H9 (cell line): ENCODE data around the gene RPA1. TPM values are rescaled to one million over a fixed set of nuclear protein-coding genes. Genes with fewer than 3 reads are reported as not detected.
A peak's percentile ranks its signal among the peaks of the same experiment; 100 is the strongest.

Source experiments
- DNase-seq: peaks from one replicate; pipeline ENCODE4 v3.0.0-alpha.2; 2017
- H2AFZ ChIP-seq: one replicate; pipeline ENCODE4 v1.6.1; 2013; ENCODE audit warnings: mild to moderate bottlenecking, low read length, control low read depth, moderate library complexity
- H2AK5ac ChIP-seq: 2 replicates; pipeline ENCODE4 v1.6.1; 2013; ENCODE audit warnings: low read length, control low read depth, mixed read lengths; ENCODE audit not compliant: insufficient read length
- H2BK120ac ChIP-seq: one replicate; pipeline ENCODE4 v1.6.1; 2013; ENCODE audit warnings: low read depth, mild to moderate bottlenecking, low read length, control low read depth, inconsistent platforms; ENCODE audit not compliant: poor library complexity, severe bottlenecking
- H2BK12ac ChIP-seq: 2 replicates; pipeline ENCODE4 v1.6.1; 2013; ENCODE audit warnings: low read length, control low read depth, mixed read lengths, low read depth; ENCODE audit not compliant: insufficient read length
- H2BK15ac ChIP-seq: 2 replicates; pipeline ENCODE4 v1.6.1; 2013; ENCODE audit warnings: low read depth, low read length, control low read depth
- H2BK20ac ChIP-seq: one replicate; pipeline ENCODE4 v1.6.1; 2013; ENCODE audit warnings: low read depth, mild to moderate bottlenecking, low read length, control low read depth, inconsistent platforms; ENCODE audit not compliant: poor library complexity, severe bottlenecking
- H2BK5ac ChIP-seq: 2 replicates; pipeline ENCODE4 v1.6.1; 2013; ENCODE audit warnings: low read length, control low read depth, mixed read lengths; ENCODE audit not compliant: insufficient read length
- H3K14ac ChIP-seq: 2 replicates; pipeline ENCODE4 v1.6.1; 2013; ENCODE audit warnings: low read length, control low read depth; ENCODE audit not compliant: insufficient read depth
- H3K18ac ChIP-seq: 2 replicates; pipeline ENCODE4 v1.6.1; 2013; ENCODE audit warnings: low read depth, mild to moderate bottlenecking, mixed read lengths, low read length, control low read depth; ENCODE audit not compliant: insufficient read length
- H3K23ac ChIP-seq: 2 replicates; pipeline ENCODE4 v1.6.1; 2013; ENCODE audit warnings: low read length, control low read depth, mixed read lengths, low read depth; ENCODE audit not compliant: insufficient read length
- H3K23me2 ChIP-seq: 2 replicates; pipeline ENCODE4 v1.6.1; 2013; ENCODE audit warnings: low read depth, mild to moderate bottlenecking, mixed read lengths, low read length, control low read depth; ENCODE audit not compliant: insufficient read length, poor library complexity, severe bottlenecking
- H3K27ac ChIP-seq: 2 replicates; pipeline ENCODE4 v1.5.1; 2013; ENCODE audit warnings: low read length, control low read depth, mixed read lengths, low read depth; ENCODE audit not compliant: insufficient read length
- H3K27me3 ChIP-seq: 2 replicates; pipeline ENCODE4 v1.6.1; 2013; ENCODE audit warnings: low read length, control low read depth, inconsistent platforms; ENCODE audit not compliant: insufficient read depth
- H3K4ac ChIP-seq: 2 replicates; pipeline ENCODE4 v1.6.1; 2013; ENCODE audit warnings: low read depth, mild to moderate bottlenecking, control low read depth, inconsistent platforms, low read length, moderate library complexity
- H3K4me1 ChIP-seq: 2 replicates; pipeline ENCODE4 v1.6.1; 2013; ENCODE audit warnings: low read length, control low read depth, inconsistent platforms; ENCODE audit not compliant: insufficient read depth
- H3K4me2 ChIP-seq: 2 replicates; pipeline ENCODE4 v1.6.1; 2013; ENCODE audit warnings: low read length, control low read depth, mixed read lengths; ENCODE audit not compliant: insufficient read length, insufficient read depth
- H3K56ac ChIP-seq: 2 replicates; pipeline ENCODE4 v1.6.1; 2013; ENCODE audit warnings: low read depth, mild to moderate bottlenecking, mixed read lengths, low read length, control low read depth; ENCODE audit not compliant: insufficient read length
- H3K79me1 ChIP-seq: 2 replicates; pipeline ENCODE4 v1.6.1; 2013; ENCODE audit warnings: low read depth, mild to moderate bottlenecking, moderate library complexity, low read length, control low read depth, inconsistent platforms; ENCODE audit not compliant: insufficient read depth, poor library complexity, severe bottlenecking
- H3K79me2 ChIP-seq: 2 replicates; pipeline ENCODE4 v1.6.1; 2013; ENCODE audit warnings: low read length, control low read depth, inconsistent platforms; ENCODE audit not compliant: insufficient read depth
- H3K9ac ChIP-seq: 2 replicates; pipeline ENCODE4 v1.6.1; 2013; ENCODE audit warnings: low read length, control low read depth, mixed read lengths; ENCODE audit not compliant: insufficient read length; ENCODE audit errors: extremely low read depth
- H3K9me3 ChIP-seq: one replicate; pipeline ENCODE4 v1.6.1; 2013; ENCODE audit warnings: low read depth, low read length, inconsistent platforms; ENCODE audit not compliant: control insufficient read depth
- H3T11ph ChIP-seq: one replicate; pipeline ENCODE4 v1.6.1; 2013; ENCODE audit warnings: mild to moderate bottlenecking, low read length, control low read depth, inconsistent platforms
- H4K20me1 ChIP-seq: one replicate; pipeline ENCODE4 v1.6.1; 2013; ENCODE audit not compliant: control insufficient read depth, insufficient read length, insufficient read depth
- H4K5ac ChIP-seq: 2 replicates; pipeline ENCODE4 v1.6.1; 2013; ENCODE audit warnings: low read depth, mild to moderate bottlenecking, mixed read lengths, low read length, control low read depth; ENCODE audit not compliant: insufficient read length
- H4K8ac ChIP-seq: replicated peaks from 2 replicates; pipeline ENCODE4 v1.6.1; 2013; ENCODE audit warnings: low read length, control low read depth, mixed read lengths, low read depth; ENCODE audit not compliant: insufficient read length
- H4K91ac ChIP-seq: 2 replicates; pipeline ENCODE4 v1.6.1; 2013; ENCODE audit warnings: low read depth, mild to moderate bottlenecking, moderate library complexity, mixed read lengths, low read length, control low read depth; ENCODE audit not compliant: insufficient read length
- H3K27ac Mint-ChIP-seq, 3 experiments: 2 replicates in 2 of 3; 3 replicates in 1 of 3; pipeline ENCODE4 v1.8.0; 2020 to 2021; ENCODE audit warnings: mixed read lengths in 3 of 3, mild to moderate bottlenecking in 1 of 3, moderate library complexity in 1 of 3
- H3K27me3 Mint-ChIP-seq: 2 replicates; pipeline ENCODE4 v1.8.0; 2021; ENCODE audit warnings: low read depth, mild to moderate bottlenecking, moderate library complexity, mixed read lengths
- H3K36me3 Mint-ChIP-seq, 3 experiments: 2 replicates in 2 of 3; 3 replicates in 1 of 3; pipeline ENCODE4 v1.8.0; 2020 to 2021; ENCODE audit warnings: low read depth in 3 of 3, mixed read lengths in 3 of 3; ENCODE audit not compliant: insufficient read depth in 1 of 3
- H3K4me1 Mint-ChIP-seq, 2 experiments: 2 replicates each; pipeline ENCODE4 v1.8.0; 2020; ENCODE audit warnings: mixed read lengths in 2 of 2
- H3K4me3 Mint-ChIP-seq, 2 experiments: 2 replicates in 1 of 2; 3 replicates in 1 of 2; pipeline ENCODE4 v1.8.0; 2020 to 2021; ENCODE audit warnings: mild to moderate bottlenecking in 2 of 2, mixed read lengths in 2 of 2, moderate library complexity in 1 of 2
- H3K9me3 Mint-ChIP-seq, 2 experiments: 2 replicates in 1 of 2; 3 replicates in 1 of 2; pipeline ENCODE4 v1.8.0; 2020; ENCODE audit warnings: mild to moderate bottlenecking in 2 of 2, mixed read lengths in 2 of 2, moderate library complexity in 1 of 2
- WGBS: extraction: QIAGEN DNeasy Blood & Tissue Kit; methylation state at CpG from one replicate; pipeline ENCODE4 v1.1.7; 2013; ENCODE audit warnings: missing lambda C conversion rate, low lambda C conversion rate, mixed read lengths; ENCODE audit not compliant: insufficient read length; ENCODE audit errors: extremely low coverage; 5-methylcytosine and 5-hydroxymethylcytosine counted together
- total RNA-seq: library from RNA; stranded (reverse); gene quantifications from 2 replicates; pipeline ENCODE4 v1.2.1, GENCODE V29; 2021
- TF ChIP-seq, protein P1 (sequence below): fragments of 200-600 bp; sonication (generic); conservative IDR thresholded peaks from 3 replicates; pipeline ENCODE4 v1.8.0; 2021; ENCODE audit warnings: antibody characterized with exemption, mild to moderate bottlenecking

The RPA1 gene
- total RNA-seq, 1 experiment from 2014 or later, result 215 TPM

DNA sequence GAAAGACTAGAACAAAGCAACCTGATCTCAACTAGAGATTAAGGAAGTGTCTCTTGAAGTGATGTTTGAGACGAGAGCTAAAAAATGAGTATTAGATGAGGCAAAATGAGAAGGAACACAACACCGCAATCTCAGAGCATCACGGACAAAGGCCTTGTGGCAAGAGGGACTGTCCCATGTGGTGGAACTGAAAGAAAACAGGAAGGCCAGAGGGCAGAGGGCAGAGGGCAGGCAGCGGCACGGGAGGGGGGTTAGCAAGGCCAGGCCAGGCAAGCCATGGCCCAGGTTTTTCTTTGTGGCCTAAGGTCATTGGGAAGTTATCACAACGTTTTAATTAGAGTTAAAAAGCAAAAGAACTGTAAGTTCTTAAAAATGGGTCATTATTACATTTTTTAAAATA, 22.5 kb downstream of the RPA1 start:
- Histone ChIP-seq H2BK5ac (no peak overlapping the region), H3K4me2 (no peak overlapping the region), H3K4me1 (no peaks in the 10 kb centered on the region), H4K5ac (no peak overlapping the region), H3K56ac (no peak overlapping the region), H3K27ac (no peak overlapping the region), H2BK20ac (no peak overlapping the region), H2AFZ (no peak overlapping the region), H3K4ac (no peak overlapping the region), H4K91ac (no peak overlapping the region), H3K23ac (no peak overlapping the region), H2AK5ac (no peak overlapping the region), H2BK12ac (no peak overlapping the region), H3K14ac (no peak overlapping the region), H2BK120ac (no peak overlapping the region), H3K27me3 (no peaks in the 10 kb centered on the region), H3K23me2 (no peaks in the 10 kb centered on the region), H3K18ac (no peak overlapping the region), H3T11ph (no peak overlapping the region), H4K20me1 (no peaks in the 10 kb centered on the region), H4K8ac (no peak overlapping the region), H2BK15ac (no peak overlapping the region), H3K9ac (no peak overlapping the region), H3K79me1 (no peaks in the 10 kb centered on the region), H3K79me2 (no peaks in the 10 kb centered on the region), H3K9me3 (no peaks in the 10 kb centered on the region)
- H3K27ac Mint-ChIP-seq, result peak overlapping the region in 1 of 3 experiments; percentile 12; a peak in 2 of 7 replicates
- H3K9me3 Mint-ChIP-seq, result no peaks in the 10 kb centered on the region
- TF ChIP-seq, protein P1, sequence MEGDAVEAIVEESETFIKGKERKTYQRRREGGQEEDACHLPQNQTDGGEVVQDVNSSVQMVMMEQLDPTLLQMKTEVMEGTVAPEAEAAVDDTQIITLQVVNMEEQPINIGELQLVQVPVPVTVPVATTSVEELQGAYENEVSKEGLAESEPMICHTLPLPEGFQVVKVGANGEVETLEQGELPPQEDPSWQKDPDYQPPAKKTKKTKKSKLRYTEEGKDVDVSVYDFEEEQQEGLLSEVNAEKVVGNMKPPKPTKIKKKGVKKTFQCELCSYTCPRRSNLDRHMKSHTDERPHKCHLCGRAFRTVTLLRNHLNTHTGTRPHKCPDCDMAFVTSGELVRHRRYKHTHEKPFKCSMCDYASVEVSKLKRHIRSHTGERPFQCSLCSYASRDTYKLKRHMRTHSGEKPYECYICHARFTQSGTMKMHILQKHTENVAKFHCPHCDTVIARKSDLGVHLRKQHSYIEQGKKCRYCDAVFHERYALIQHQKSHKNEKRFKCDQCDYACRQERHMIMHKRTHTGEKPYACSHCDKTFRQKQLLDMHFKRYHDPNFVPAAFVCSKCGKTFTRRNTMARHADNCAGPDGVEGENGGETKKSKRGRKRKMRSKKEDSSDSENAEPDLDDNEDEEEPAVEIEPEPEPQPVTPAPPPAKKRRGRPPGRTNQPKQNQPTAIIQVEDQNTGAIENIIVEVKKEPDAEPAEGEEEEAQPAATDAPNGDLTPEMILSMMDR, result no peak
- peaks cover 6 to 68% (median 58%) of the 10 kb centered on the region in 3 experiments; a peak in 6 of 7 replicates for H3K36me3 Mint-ChIP-seq
- no peak for DNase-seq
- no peaks in the 10 kb centered on the region for H3K4me1 Mint-ChIP-seq
- H3K4me3 Mint-ChIP-seq, result no peak overlapping the region
- no peaks in the 10 kb centered on the region for H3K27me3 Mint-ChIP-seq
- no CpG with 5 or more reads among the region's 6 CpGs for WGBS
